Tibial nerve (tissue), 4 donors: Measurements from ENCODE around the gene FLNC.

ENCODE experiments used
- CTCF ChIP-seq, 5 experiments: fragments of 200-600 bp in 3 of 5; fragments of 450-650 bp in 2 of 5; sonication (generic) in 3 of 5; IDR thresholded peaks; one replicate each; pipeline ENCODE4 v1.5.1; 2016 to 2019; ENCODE audit warnings: antibody characterized with exemption in 5 of 5, mild to moderate bottlenecking in 3 of 5, moderate library complexity in 2 of 5
- EP300 ChIP-seq, 2 donors: sonication (generic); formaldehyde crosslinking; IDR thresholded peaks; one replicate each; pipeline ENCODE4 v1.6.1; 2017; ENCODE audit warnings: antibody characterized with exemption in 2 of 2, mild to moderate bottlenecking in 1 of 2
- POLR2A ChIP-seq, 2 donors: fragments of 450-650 bp; IDR thresholded peaks; one replicate each; pipeline ENCODE4 v1.6.1; 2017; ENCODE audit warnings: antibody characterized with exemption in 2 of 2, mild to moderate bottlenecking in 2 of 2, moderate library complexity in 2 of 2

GRCh38 chr7:128788446-128789412 is 41.5 kb upstream of the FLNC start:
- no peak for TF ChIP-seq CTCF (IDR thresholded peaks at IDR 0.05)
- no peak for TF ChIP-seq EP300 (IDR thresholded peaks at IDR 0.05)
- TF ChIP-seq POLR2A (IDR thresholded peaks at IDR 0.05), result no peak
